SK-N-MC (cell line): ENCODE results near the gene ULK4.
"Not testable (repeated sequence)": the region's sequence is repeated elsewhere in the genome, so short reads cannot be mapped to it uniquely, and the experiment has no call there.

ENCODE experiments used
- DNase-seq: peaks from one replicate; pipeline ENCODE4 v3.0.0-alpha.2; 2011; ENCODE audit warnings: low read depth, low spot score
- H3K27ac ChIP-seq: fragments of 200-600 bp; sonication (generic); 2 replicates; pipeline ENCODE4 v1.5.1; 2016; ENCODE audit warnings: mixed run types
- H3K36me3 ChIP-seq: fragments of 200-600 bp; sonication (generic); 2 replicates; pipeline ENCODE4 v1.6.1; 2017; ENCODE audit warnings: antibody characterized with exemption, low read length, mixed read lengths; ENCODE audit not compliant: insufficient read depth
- H3K4me3 ChIP-seq: fragments of 200-600 bp; sonication (generic); 2 replicates; pipeline ENCODE4 v1.5.1; 2016
- H3K9ac ChIP-seq: fragments of 200-600 bp; sonication (generic); 2 replicates; pipeline ENCODE4 v1.8.0; 2017; ENCODE audit warnings: mixed run types, mixed read lengths; ENCODE audit not compliant: insufficient read length
- H3K9me3 ChIP-seq: fragments of 200-600 bp; sonication (generic); 2 replicates; pipeline ENCODE4 v1.6.1; 2017; ENCODE audit warnings: low read depth, mild to moderate bottlenecking, antibody characterized with exemption, low read length, moderate library complexity, mixed read lengths
- EZH2 ChIP-seq: fragments of 200-600 bp; sonication (generic); IDR thresholded peaks from one replicate; pipeline ENCODE4 v1.6.1; 2017; ENCODE audit warnings: antibody characterized with exemption
- FOXP2 ChIP-seq: optimal IDR thresholded peaks from 2 replicates; pipeline ENCODE3; 2011; ENCODE audit warnings: mild to moderate bottlenecking, moderate library complexity; ENCODE audit not compliant: insufficient read depth; ENCODE audit errors: extremely low read length, control extremely low read depth
- POLR2AphosphoS5 ChIP-seq: IDR thresholded peaks from 2 replicates; pipeline ENCODE4 v1.6.1; 2012; ENCODE audit warnings: mild to moderate bottlenecking, low read depth, low read length, borderline replicate concordance

ULK4 gene

DNA sequence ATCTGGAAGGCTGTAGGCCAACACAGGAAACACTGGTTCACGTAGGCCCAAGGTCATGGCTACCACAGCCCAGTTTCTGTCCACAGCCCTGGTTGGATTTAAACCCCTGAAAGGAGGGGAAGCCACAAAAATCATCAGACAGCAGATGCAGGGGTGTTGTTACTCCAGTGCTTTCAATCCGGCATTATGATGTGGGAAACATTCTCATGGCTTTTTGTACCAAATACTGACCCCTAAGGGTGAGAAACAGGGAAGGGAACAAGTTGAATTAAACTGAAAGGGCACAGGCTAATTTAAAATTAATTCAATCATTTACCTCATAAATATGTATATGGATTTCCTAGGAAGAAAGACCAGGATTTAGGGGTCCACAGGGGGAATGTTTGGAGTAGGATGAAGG, 387.0 kb downstream of the ULK4 start:
- H3K36me3 ChIP-seq, result no peaks in the 10 kb centered on the region
- DNase-seq, result no peak
- H3K9me3 ChIP-seq, result no peaks in the 10 kb centered on the region
- no peak for TF ChIP-seq FOXP2
- TF ChIP-seq POLR2AphosphoS5, result no peak
- H3K27ac ChIP-seq, result no peak overlapping the region
- H3K4me3 ChIP-seq, result no peak overlapping the region
- H3K9ac ChIP-seq, result no peak overlapping the region

GRCh38 chr3:41573591-41573990, 388.3 kb downstream of the ULK4 start:
- no peak for TF ChIP-seq POLR2AphosphoS5
- TF ChIP-seq FOXP2, result no peak
- no peak for TF ChIP-seq EZH2
- H3K9me3 ChIP-seq, result no peaks in the 10 kb centered on the region
- no peak overlapping the region for H3K27ac ChIP-seq

DNA sequence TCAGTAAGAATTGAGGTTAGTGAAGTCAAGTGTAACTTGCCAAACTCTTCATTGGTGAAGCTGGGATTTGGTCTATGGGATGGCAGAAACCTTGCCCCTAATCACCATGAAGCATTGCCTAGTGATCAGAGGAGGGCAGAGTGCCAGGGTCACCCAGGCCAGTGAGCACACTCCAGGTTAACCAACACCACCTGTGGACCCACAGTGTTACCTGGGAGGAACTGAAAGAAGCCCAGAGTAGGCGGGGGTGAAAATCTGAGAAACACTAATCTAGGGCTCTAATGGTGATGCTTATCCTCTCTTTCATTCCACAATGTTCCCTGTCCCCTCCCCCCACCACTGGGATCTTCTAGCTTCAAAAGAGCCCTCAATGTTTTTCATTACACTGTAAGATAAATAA, 389.8 kb downstream of the ULK4 start:
- no peak overlapping the region for H3K9ac ChIP-seq
- TF ChIP-seq EZH2 (no peak), POLR2AphosphoS5 (no peak), FOXP2 (no peak)
- no peaks in the 10 kb centered on the region for H3K9me3 ChIP-seq
- DNase-seq, result no peak
- H3K36me3 ChIP-seq, result no peaks in the 10 kb centered on the region
- H3K4me3 ChIP-seq, result no peak overlapping the region
- H3K27ac ChIP-seq, result no peak overlapping the region

More at GRCh38 chr3:41573591-41573990, 388.3 kb downstream of the ULK4 start:
- Histone ChIP-seq H3K4me3 (no peak overlapping the region), H3K36me3 (no peaks in the 10 kb centered on the region), H3K9ac (no peak overlapping the region)
- DNase-seq, result no peak

DNA sequence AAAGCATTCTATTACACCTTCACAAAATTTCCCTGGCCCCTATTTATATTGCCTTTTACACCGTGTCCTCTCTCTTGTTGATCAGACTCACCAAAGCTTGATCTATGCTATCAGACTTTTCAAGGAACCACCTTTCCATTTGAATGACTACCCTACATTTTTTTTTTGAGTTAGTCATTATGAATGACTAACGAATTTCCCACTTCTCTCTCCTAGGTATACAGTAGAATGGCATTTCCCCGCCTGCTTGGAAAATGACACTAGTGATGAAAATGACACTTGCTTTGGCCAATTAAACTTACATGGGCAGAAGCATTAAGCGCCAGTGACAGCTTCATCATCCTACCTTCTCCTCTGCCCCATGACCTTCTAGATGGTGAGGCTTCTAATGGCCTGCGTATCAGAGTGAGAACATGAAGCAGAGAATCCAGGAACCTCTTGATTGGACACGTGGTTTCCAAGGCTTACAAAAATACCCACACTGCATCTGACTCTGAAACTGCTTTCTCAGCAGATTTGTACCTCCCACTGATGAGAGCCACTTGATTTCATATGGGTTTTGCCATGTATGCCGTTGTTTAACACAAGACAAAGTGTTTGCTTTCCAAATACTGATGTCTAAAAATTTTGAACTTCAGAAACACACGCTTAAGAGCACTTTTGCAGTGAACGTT, 392.1 kb downstream of the ULK4 start:
- Histone ChIP-seq H3K4me3 (no peak overlapping the region), H3K27ac (no peak overlapping the region), H3K9me3 (no peaks in the 10 kb centered on the region), H3K36me3 (no peaks in the 10 kb centered on the region), H3K9ac (no peak overlapping the region)
- TF ChIP-seq EZH2 (no peak), FOXP2 (no peak), POLR2AphosphoS5 (no peak)
- no peak for DNase-seq

- no peak overlapping the region for H3K4me3 ChIP-seq
- no peak overlapping the region for H3K27ac ChIP-seq
- H3K9ac ChIP-seq, result no peak overlapping the region
- DNase-seq, result no peak
- TF ChIP-seq FOXP2 (no peak), EZH2 (no peak), POLR2AphosphoS5 (no peak)
- H3K9me3 ChIP-seq, result no peaks in the 10 kb centered on the region
- no peaks in the 10 kb centered on the region for H3K36me3 ChIP-seq
Observed at GRCh38 chr3:41565948-41566514, 395.9 kb downstream of the ULK4 start.

DNA sequence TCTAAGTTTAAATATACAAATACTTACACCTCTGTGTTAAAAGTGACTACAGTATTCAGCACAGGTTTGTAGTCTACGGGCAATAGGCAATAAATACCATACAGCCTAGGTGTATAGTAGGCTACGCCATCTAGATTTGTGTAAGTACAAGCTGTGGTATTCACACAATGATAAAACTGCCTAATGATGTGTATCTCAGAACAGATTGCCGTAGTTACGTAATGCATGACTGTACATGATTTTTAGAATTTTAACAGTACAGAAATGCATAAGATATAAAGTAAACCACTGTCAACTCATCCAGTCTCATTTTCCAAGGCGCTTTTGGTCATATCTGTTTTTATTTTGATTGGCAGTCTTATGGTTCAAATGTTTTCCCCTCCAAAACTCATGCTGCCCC, 396.9 kb downstream of the ULK4 start:
- no peak for DNase-seq
- no peaks in the 10 kb centered on the region for H3K36me3 ChIP-seq
- H3K27ac ChIP-seq, result no peak overlapping the region
- H3K9ac ChIP-seq, result no peak overlapping the region
- H3K4me3 ChIP-seq, result no peak overlapping the region
- no peaks in the 10 kb centered on the region for H3K9me3 ChIP-seq
- TF ChIP-seq EZH2 (no peak), POLR2AphosphoS5 (no peak), FOXP2 (no peak)

DNA sequence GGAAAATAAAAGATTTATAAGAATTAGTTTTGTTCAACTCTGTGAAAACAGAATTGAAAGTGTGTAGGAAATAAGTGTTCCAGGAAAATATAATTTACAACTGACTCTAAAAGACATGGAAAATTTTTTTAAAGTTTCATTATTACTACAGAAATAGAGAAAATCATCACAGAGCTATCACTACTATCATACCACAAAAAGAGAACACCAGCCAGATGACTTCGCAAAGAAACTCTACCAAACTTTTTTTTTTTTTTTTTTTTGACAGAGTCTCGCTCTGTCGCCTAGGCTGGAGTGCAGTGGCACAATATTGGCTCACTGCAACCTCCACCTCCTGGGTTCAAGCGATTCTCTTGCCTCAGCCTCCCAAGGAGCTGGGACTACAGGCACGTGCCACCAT, 405.7 kb downstream of the ULK4 start:
- not testable (repeated sequence) for DNase-seq

GRCh38 chr3:41532976-41533375, 428.9 kb downstream of the ULK4 start:
- H3K4me3 ChIP-seq, result no peak overlapping the region
- H3K27ac ChIP-seq, result no peak overlapping the region
- no peak overlapping the region for H3K9ac ChIP-seq
- DNase-seq, result no peak
- TF ChIP-seq FOXP2 (no peak), EZH2 (no peak), POLR2AphosphoS5 (no peak)
- no peaks in the 10 kb centered on the region for H3K9me3 ChIP-seq
- no peaks in the 10 kb centered on the region for H3K36me3 ChIP-seq

More for the DNA sequence above, 405.7 kb downstream of the ULK4 start:
- H3K9me3 ChIP-seq, H3K9ac ChIP-seq, H3K36me3 ChIP-seq, H3K27ac ChIP-seq, H3K4me3 ChIP-seq: not testable (repeated sequence)

DNA sequence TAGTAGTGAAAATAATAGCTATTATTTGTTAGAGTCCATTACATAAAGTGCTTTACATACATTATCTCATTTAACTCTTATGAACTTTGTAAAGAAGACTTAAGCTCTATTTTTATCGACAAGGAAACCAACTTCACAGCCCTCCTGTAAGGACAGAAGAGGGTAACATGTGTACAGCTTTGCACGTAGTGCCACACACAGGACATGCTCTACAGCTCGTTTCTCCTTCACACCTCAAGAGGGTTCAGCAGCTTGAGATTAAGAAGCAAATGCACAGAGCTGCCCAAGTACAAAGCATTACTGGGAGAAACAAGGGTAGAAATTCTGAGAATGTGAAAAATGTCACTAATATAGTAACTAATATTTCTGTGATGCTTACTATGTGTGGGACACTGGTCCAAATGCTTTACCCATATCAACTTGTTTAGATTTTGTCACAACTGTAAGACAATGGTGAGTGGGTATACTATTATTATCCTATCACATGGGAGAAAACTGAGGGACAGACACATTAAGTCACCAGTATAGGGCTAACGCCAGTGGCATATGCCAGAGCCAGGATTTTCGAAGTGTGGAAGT, 434.8 kb downstream of the ULK4 start:
- Histone ChIP-seq H3K9me3 (no peaks in the 10 kb centered on the region), H3K9ac (no peak overlapping the region), H3K36me3 (no peaks in the 10 kb centered on the region), H3K4me3 (no peak overlapping the region), H3K27ac (no peak overlapping the region)
- DNase-seq, result no peak
- TF ChIP-seq POLR2AphosphoS5 (no peak), FOXP2 (no peak), EZH2 (no peak)
